Hematopoietic multipotent progenitor cell treated with erythropoietin and hydrocortisone succinate and interleukin-3 and kit ligand, for 8 days (in vitro differentiated cells): ENCODE data around the gene ADIPOQ.
"Not testable (repeated sequence)": the region's sequence is repeated elsewhere in the genome, so short reads cannot be mapped to it uniquely, and the experiment has no call there.

Source experiments
- DNase-seq: peaks from one replicate; pipeline ENCODE4 v3.0.0-alpha.2; 2015

ADIPOQ gene

GRCh38 chr3:186873796-186874195, 31.3 kb downstream of the ADIPOQ start:
- not testable (repeated sequence) for DNase-seq

- not testable (repeated sequence) for DNase-seq
These were observed 31.7 kb downstream of the ADIPOQ start for GRCh38 chr3:186874216-186874615.

- not testable (repeated sequence) for DNase-seq
These were observed 32.3 kb downstream of the ADIPOQ start for GRCh38 chr3:186874841-186875240.

GRCh38 chr3:186875708-186876107, 33.2 kb downstream of the ADIPOQ start:
- DNase-seq = no peak

GRCh38 chr3:186879781-186880180, 37.3 kb downstream of the ADIPOQ start:
- DNase-seq = no peak

- DNase-seq = no peak
These were observed 37.9 kb downstream of the ADIPOQ start for GRCh38 chr3:186880406-186880805.

GRCh38 chr3:186882150-186882524, 39.6 kb downstream of the ADIPOQ start:
- peak; percentile 21 for DNase-seq

- peak; percentile 71 for DNase-seq
These were observed 40.6 kb downstream of the ADIPOQ start for GRCh38 chr3:186882881-186883685.

- peak; percentile 46 for DNase-seq
These were observed 41.2 kb downstream of the ADIPOQ start for GRCh38 chr3:186883686-186884058.

GRCh38 chr3:186884868-186885267, 42.4 kb downstream of the ADIPOQ start:
- not testable (repeated sequence) for DNase-seq

GRCh38 chr3:186886202-186886981, 43.9 kb downstream of the ADIPOQ start:
- no peak for DNase-seq

GRCh38 chr3:186887507-186887938, 45.0 kb downstream of the ADIPOQ start:
- DNase-seq = not testable (repeated sequence)

- peak; percentile 93 for DNase-seq
These were observed 46.1 kb downstream of the ADIPOQ start for GRCh38 chr3:186888569-186888968.

- not testable (repeated sequence) for DNase-seq
These were observed 47.2 kb downstream of the ADIPOQ start for GRCh38 chr3:186889698-186890097.

- no peak for DNase-seq
These were observed 48.4 kb downstream of the ADIPOQ start for GRCh38 chr3:186890911-186891310.

- not testable (repeated sequence) for DNase-seq
These were observed 50.6 kb downstream of the ADIPOQ start for GRCh38 chr3:186893071-186893470.

GRCh38 chr3:186895406-186895805, 52.9 kb downstream of the ADIPOQ start:
- DNase-seq = no peak

GRCh38 chr3:186896006-186896405, 53.5 kb downstream of the ADIPOQ start:
- no peak for DNase-seq

GRCh38 chr3:186896875-186897274, 54.4 kb downstream of the ADIPOQ start:
- DNase-seq = no peak

- DNase-seq = peak; percentile 48
These were observed 58.7 kb downstream of the ADIPOQ start for GRCh38 chr3:186901135-186901734.

- DNase-seq = no peak
These were observed 59.6 kb downstream of the ADIPOQ start for GRCh38 chr3:186902154-186902553.

GRCh38 chr3:186902713-186903112, 60.2 kb downstream of the ADIPOQ start:
- DNase-seq = no peak

GRCh38 chr3:186903676-186904075, 61.2 kb downstream of the ADIPOQ start:
- DNase-seq = not testable (repeated sequence)

- not testable (repeated sequence) for DNase-seq
These were observed 64.6 kb downstream of the ADIPOQ start for GRCh38 chr3:186907075-186907474.
